ENCODE data around the gene WFS1.

GRCh38 chr4:6268650-6269615 lies 717 bp upstream of the WFS1 start:
- TF ChIP-seq CTCF (IDR thresholded peaks at IDR 0.05; ENCODE audit: low read length) (no peak), EZH2phosphoT487 (IDR thresholded peaks at IDR 0.05; ENCODE audit: low read length) (no peak), EZH2 (optimal IDR thresholded peaks at IDR 0.05; ENCODE audit: low read depth, low read length) (no peak)
